Loucy (cell line): Measurements from ENCODE around the gene SLX9.

Experiments used
- H2AFZ ChIP-seq: fragments of 200-600 bp; sonication (generic); 2 replicates; pipeline ENCODE4 v1.6.0; 2016; ENCODE audit warnings: antibody characterized with exemption, mild to moderate bottlenecking, low read length, moderate library complexity
- H3F3A ChIP-seq: fragments of 200-600 bp; 2 replicates; pipeline ENCODE4 v1.6.0; 2016; ENCODE audit warnings: antibody characterized with exemption, low read depth, mild to moderate bottlenecking
- H3K27me3 ChIP-seq: fragments of 200-600 bp; sonication (generic); 2 replicates; pipeline ENCODE4 v1.6.1; 2014; ENCODE audit warnings: low read length, mild to moderate bottlenecking; ENCODE audit not compliant: insufficient read depth, poor library complexity, severe bottlenecking
- H3K36me3 ChIP-seq: fragments of 200-600 bp; sonication (generic); 2 replicates; pipeline ENCODE4 v1.6.1; 2016; ENCODE audit warnings: low read length; ENCODE audit not compliant: insufficient read depth
- H3K4me1 ChIP-seq: fragments of 200-600 bp; sonication (generic); 2 replicates; pipeline ENCODE4 v1.5.1; 2014; ENCODE audit warnings: low read length, mild to moderate bottlenecking; ENCODE audit not compliant: insufficient read depth, poor library complexity, severe bottlenecking
- H3K4me2 ChIP-seq: fragments of 200-600 bp; sonication (generic); 2 replicates; pipeline ENCODE4 v1.6.0; 2014; ENCODE audit warnings: antibody characterized with exemption, low read length, low read depth, mild to moderate bottlenecking; ENCODE audit not compliant: poor library complexity, severe bottlenecking
- H3K4me3 ChIP-seq: fragments of 200-600 bp; sonication (generic); 2 replicates; pipeline ENCODE4 v1.5.1; 2014; ENCODE audit warnings: low read length, mild to moderate bottlenecking, mixed read lengths; ENCODE audit not compliant: poor library complexity, severe bottlenecking
- H3K79me2 ChIP-seq: fragments of 200-600 bp; sonication (generic); 2 replicates; pipeline ENCODE4 v1.6.1; 2014; ENCODE audit warnings: low read length; ENCODE audit not compliant: insufficient read depth
- H3K9ac ChIP-seq: fragments of 200-600 bp; sonication (generic); 2 replicates; pipeline ENCODE4 v1.6.0; 2014; ENCODE audit warnings: mild to moderate bottlenecking, low read depth, low read length, moderate library complexity; ENCODE audit not compliant: poor library complexity, severe bottlenecking
- H3K9me2 ChIP-seq: fragments of 200-600 bp; sonication (generic); replicated peaks from 2 replicates; pipeline ENCODE4 v1.6.1; 2016; ENCODE audit warnings: low read depth, low read length, mixed read lengths
- H3K9me3 ChIP-seq: fragments of 200-600 bp; sonication (generic); 2 replicates; pipeline ENCODE4 v1.6.1; 2014; ENCODE audit warnings: mild to moderate bottlenecking, antibody characterized with exemption, low read length, low read depth; ENCODE audit not compliant: insufficient read depth
- H4K20me1 ChIP-seq: fragments of 200-600 bp; sonication (generic); 2 replicates; pipeline ENCODE4 v1.6.0; 2014; ENCODE audit warnings: antibody characterized with exemption, low read length, mild to moderate bottlenecking; ENCODE audit not compliant: insufficient read depth, poor library complexity, severe bottlenecking
- CTCF ChIP-seq: fragments of 200-600 bp; sonication (generic); conservative IDR thresholded peaks from 2 replicates; pipeline ENCODE4 v1.5.1; 2014; ENCODE audit warnings: mild to moderate bottlenecking, antibody characterized with exemption, low read length
- EZH2phosphoT487 ChIP-seq: fragments of 200-600 bp; IDR thresholded peaks from 2 replicates; pipeline ENCODE4 v1.6.1; 2018; ENCODE audit warnings: antibody characterized with exemption, mild to moderate bottlenecking, moderate library complexity, borderline replicate concordance

SLX9 gene

GRCh38 chr21:44996096-44996495 lies 56.3 kb downstream of the SLX9 start:
- Histone ChIP-seq H3K4me3 (no peak overlapping the region), H3K36me3 (no peaks in the 10 kb centered on the region)

GRCh38 chr21:44996501-44996921 lies 56.7 kb downstream of the SLX9 start:
- H3K27me3 ChIP-seq: no peaks in the 10 kb centered on the region
- TF ChIP-seq EZH2phosphoT487: no peak
- TF ChIP-seq CTCF: no peak
- H3K9me2 ChIP-seq: no peaks in the 10 kb centered on the region
- no peak overlapping the region for H2AFZ ChIP-seq
- H3K4me3 ChIP-seq: no peak overlapping the region
- no peak overlapping the region for H3K4me2 ChIP-seq
- no peak overlapping the region for H3K9ac ChIP-seq
- H3K36me3 ChIP-seq: no peaks in the 10 kb centered on the region
- H3K79me2 ChIP-seq: no peaks in the 10 kb centered on the region
- H3F3A ChIP-seq: no peaks in the 10 kb centered on the region
- no peaks in the 10 kb centered on the region for H4K20me1 ChIP-seq
- H3K4me1 ChIP-seq: no peaks in the 10 kb centered on the region
- H3K9me3 ChIP-seq: no peaks in the 10 kb centered on the region

More at GRCh38 chr21:44996096-44996495, 56.3 kb downstream of the SLX9 start:
- Histone ChIP-seq H3K9ac (no peak overlapping the region), H3F3A (no peaks in the 10 kb centered on the region), H3K4me1 (no peaks in the 10 kb centered on the region), H2AFZ (no peak overlapping the region), H3K4me2 (no peak overlapping the region), H3K9me2 (no peaks in the 10 kb centered on the region), H3K79me2 (no peaks in the 10 kb centered on the region), H3K9me3 (no peaks in the 10 kb centered on the region), H4K20me1 (no peaks in the 10 kb centered on the region), H3K27me3 (no peaks in the 10 kb centered on the region)
- no peak for TF ChIP-seq CTCF
- TF ChIP-seq EZH2phosphoT487: no peak

DNA sequence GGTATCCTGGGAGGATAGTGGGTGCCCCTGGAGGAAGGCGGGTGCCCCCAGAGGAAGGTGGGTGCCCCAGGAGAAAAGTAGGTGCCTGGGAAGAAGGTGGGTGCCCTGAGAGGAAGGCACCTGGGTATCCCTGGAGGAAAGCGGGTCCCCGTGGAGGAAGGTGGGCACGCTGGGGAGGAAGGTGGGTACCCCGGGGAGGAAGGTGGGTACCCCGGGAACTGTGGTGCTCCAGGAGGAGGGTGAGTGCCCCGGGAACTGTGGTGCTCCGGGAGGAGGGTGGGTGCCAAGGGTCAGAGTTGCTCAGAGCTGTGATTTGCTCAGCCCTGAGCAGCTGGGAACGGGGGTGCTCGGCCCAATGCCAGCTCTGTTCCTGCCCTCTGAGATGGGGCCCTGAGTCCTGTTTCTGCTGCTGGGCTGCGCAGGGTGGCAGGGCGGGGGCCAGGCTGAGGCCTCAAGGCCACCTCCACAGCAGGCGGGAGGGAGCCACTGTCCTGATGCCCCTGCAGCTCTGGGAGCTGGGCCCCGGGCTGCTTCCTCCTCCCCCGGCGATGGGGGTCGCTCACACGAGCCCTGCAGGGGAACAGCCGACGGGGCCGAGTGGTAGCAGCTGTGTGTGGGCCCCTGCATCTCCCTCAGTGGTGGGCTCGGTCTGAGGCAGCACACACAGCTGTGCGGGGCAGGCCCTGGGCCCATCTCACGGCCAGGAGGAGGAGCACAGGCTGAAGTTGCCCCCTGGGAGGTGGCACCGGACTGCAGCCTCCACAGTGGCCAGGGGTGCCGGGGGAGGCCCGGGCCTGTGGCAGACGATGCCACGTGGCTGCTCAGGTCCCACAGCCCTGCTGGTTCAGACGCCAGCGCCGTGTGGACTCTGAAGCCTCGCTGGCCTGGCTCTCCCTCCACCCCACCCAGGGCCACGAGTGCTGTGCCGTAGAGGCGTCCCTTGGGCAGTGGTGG lies 57.4 kb downstream of the SLX9 start:
- H3K36me3 ChIP-seq: no peaks in the 10 kb centered on the region
- no peak overlapping the region for H3K9ac ChIP-seq
- H3F3A ChIP-seq: no peaks in the 10 kb centered on the region
- TF ChIP-seq EZH2phosphoT487: no peak
- no peak for TF ChIP-seq CTCF
- H3K27me3 ChIP-seq: no peaks in the 10 kb centered on the region
- no peak overlapping the region for H2AFZ ChIP-seq
- no peaks in the 10 kb centered on the region for H4K20me1 ChIP-seq
- H3K9me3 ChIP-seq: no peaks in the 10 kb centered on the region
- no peaks in the 10 kb centered on the region for H3K4me1 ChIP-seq
- H3K9me2 ChIP-seq: no peaks in the 10 kb centered on the region
- no peaks in the 10 kb centered on the region for H3K79me2 ChIP-seq
- no peak overlapping the region for H3K4me3 ChIP-seq
- H3K4me2 ChIP-seq: no peak overlapping the region
